ENCODE data around the gene SND1. TPM values are rescaled to one million over a fixed set of nuclear protein-coding genes. Genes with fewer than 3 reads are reported as not detected.
"Not testable (repeated sequence)": the region's sequence is repeated elsewhere in the genome, so short reads cannot be mapped to it uniquely, and the experiment has no call there.

SND1 gene
- total RNA-seq, 2 donors from 2014 or later = 91.0 to 111 TPM

DNA sequence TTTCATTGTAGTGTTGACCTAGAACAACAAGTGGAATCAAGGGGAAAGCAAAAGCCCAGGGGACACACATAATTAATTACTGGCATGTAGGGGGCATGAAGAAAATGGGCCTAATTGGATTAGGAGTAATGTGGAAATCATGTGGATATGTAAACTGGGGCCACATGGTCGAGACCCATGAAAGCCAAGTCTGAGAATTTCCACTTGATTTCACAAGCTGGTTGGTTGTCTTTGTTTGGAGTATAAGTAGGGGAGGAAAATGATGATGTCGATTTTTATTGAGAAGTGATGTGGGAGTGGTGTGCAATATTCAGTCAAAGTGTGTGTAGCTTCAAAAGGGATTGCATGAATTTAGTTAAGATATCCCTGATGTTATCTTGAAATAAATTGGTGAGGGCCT lies 247.4 kb downstream of the SND1 start:
- no peak overlapping the region for H3K4me3 ChIP-seq
- H3K27ac ChIP-seq = no peak overlapping the region
- TF ChIP-seq, protein P1, sequence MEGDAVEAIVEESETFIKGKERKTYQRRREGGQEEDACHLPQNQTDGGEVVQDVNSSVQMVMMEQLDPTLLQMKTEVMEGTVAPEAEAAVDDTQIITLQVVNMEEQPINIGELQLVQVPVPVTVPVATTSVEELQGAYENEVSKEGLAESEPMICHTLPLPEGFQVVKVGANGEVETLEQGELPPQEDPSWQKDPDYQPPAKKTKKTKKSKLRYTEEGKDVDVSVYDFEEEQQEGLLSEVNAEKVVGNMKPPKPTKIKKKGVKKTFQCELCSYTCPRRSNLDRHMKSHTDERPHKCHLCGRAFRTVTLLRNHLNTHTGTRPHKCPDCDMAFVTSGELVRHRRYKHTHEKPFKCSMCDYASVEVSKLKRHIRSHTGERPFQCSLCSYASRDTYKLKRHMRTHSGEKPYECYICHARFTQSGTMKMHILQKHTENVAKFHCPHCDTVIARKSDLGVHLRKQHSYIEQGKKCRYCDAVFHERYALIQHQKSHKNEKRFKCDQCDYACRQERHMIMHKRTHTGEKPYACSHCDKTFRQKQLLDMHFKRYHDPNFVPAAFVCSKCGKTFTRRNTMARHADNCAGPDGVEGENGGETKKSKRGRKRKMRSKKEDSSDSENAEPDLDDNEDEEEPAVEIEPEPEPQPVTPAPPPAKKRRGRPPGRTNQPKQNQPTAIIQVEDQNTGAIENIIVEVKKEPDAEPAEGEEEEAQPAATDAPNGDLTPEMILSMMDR (IDR thresholded peaks at IDR 0.05) = no peak
- DNase-seq (ENCODE audit: low spot score) (no peak), ATAC-seq (ENCODE audit: insufficient number of reproducible peaks, low FRiP score, low read depth) (no peak)
- peaks cover 4 to 19% of the 10 kb centered on the region in 2 donors for H3K4me1 ChIP-seq (ENCODE audit: control insufficient read depth in 1 of 2, low read depth in 2 of 2)
- no peaks in the 10 kb centered on the region for H3K36me3 ChIP-seq
- no peaks in the 10 kb centered on the region for H3K27me3 ChIP-seq (replicated peaks; ENCODE audit: insufficient read depth)
- no peaks in the 10 kb centered on the region for H3K9me3 ChIP-seq

DNA sequence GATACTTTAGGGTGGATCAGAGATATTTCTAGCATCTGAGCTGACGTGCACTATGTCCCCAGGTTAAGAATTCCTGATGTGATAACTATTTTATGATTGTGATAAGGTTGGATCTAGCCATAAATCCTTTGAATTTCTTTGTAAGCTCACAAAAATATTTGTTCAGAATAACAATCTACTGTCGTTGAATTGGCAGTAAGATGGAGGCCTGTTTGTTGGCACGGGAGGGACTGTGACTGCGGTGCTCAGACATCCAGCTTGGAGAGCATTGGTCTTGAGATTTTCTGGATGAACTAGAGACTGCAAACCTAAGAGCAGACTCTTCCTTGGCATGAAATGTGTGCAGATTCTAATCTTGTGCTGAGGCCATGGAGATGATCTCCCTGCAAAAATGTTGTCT lies 248.1 kb downstream of the SND1 start:
- ATAC-seq (ENCODE audit: insufficient number of reproducible peaks, low FRiP score, low read depth) = no peak

DNA sequence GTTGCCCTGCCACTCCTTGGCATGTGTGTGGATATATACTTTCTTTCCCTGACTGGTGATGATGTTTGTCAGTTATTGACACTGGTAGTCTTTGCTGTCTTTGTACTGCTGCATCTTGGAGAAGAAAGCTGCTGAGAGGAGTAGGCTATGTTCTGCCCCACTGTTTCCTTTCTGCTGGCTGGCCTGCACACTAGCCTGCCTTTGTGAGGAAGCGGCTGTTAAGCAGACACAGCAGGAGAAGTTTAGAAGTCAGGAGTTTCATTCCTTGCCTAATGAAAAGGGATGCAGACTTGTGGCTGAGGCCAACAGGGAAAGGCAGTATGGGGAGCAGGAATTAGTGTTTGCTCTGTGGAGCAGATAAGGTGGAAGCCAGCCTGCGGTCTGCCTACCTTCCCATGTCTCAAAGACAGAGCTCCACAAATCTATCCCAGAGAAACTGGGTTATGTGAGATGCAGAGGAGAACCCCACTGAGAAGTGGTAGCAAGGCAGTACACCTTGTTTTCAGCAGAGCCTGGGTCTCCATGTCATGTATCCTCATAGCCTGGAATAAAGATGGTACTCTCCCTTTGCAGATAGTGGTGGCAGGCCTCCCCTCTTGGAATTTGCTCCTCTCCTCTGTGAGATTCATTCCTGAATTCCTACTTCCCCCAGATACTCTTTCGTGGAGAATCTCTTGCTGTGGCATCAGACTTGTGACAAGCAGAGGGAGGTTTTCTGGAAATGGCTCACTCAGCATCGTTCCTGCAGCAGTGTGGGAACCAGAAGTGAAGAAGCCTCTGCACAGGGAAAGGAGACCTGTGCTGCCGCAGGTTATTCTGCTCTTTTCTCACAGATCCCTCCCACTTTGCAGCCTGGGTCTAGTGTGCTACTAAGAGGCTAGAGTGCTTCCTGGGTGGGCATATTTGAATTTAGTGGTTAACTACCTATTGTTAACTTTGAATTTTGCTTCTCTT lies 249.0 kb downstream of the SND1 start:
- Histone ChIP-seq H3K36me3 (peaks cover 3% of the 10 kb centered on the region), H3K27me3 (replicated peaks; ENCODE audit: insufficient read depth) (no peaks in the 10 kb centered on the region), H3K27ac (no peak overlapping the region), H3K4me3 (no peak overlapping the region), H3K4me1 (ENCODE audit: control insufficient read depth in 1 of 2, low read depth in 2 of 2) (peaks cover 4 to 19% of the 10 kb centered on the region in 2 donors), H3K9me3 (no peaks in the 10 kb centered on the region)
- TF ChIP-seq, protein P1 (IDR thresholded peaks at IDR 0.05) = no peak
- no peak for DNase-seq (ENCODE audit: low spot score)
- ATAC-seq (ENCODE audit: insufficient number of reproducible peaks, low FRiP score, low read depth) = no peak

More for the DNA sequence above, 248.1 kb downstream of the SND1 start:
- H3K36me3 ChIP-seq = no peaks in the 10 kb centered on the region
- peaks cover 4 to 19% of the 10 kb centered on the region in 2 donors for H3K4me1 ChIP-seq (ENCODE audit: control insufficient read depth in 1 of 2, low read depth in 2 of 2)
- TF ChIP-seq, protein P1 (IDR thresholded peaks at IDR 0.05) = no peak
- no peak overlapping the region for H3K27ac ChIP-seq
- no peaks in the 10 kb centered on the region for H3K27me3 ChIP-seq (replicated peaks; ENCODE audit: insufficient read depth)
- DNase-seq (ENCODE audit: low spot score) = no peak
- H3K4me3 ChIP-seq = no peak overlapping the region
- H3K9me3 ChIP-seq = no peaks in the 10 kb centered on the region

DNA sequence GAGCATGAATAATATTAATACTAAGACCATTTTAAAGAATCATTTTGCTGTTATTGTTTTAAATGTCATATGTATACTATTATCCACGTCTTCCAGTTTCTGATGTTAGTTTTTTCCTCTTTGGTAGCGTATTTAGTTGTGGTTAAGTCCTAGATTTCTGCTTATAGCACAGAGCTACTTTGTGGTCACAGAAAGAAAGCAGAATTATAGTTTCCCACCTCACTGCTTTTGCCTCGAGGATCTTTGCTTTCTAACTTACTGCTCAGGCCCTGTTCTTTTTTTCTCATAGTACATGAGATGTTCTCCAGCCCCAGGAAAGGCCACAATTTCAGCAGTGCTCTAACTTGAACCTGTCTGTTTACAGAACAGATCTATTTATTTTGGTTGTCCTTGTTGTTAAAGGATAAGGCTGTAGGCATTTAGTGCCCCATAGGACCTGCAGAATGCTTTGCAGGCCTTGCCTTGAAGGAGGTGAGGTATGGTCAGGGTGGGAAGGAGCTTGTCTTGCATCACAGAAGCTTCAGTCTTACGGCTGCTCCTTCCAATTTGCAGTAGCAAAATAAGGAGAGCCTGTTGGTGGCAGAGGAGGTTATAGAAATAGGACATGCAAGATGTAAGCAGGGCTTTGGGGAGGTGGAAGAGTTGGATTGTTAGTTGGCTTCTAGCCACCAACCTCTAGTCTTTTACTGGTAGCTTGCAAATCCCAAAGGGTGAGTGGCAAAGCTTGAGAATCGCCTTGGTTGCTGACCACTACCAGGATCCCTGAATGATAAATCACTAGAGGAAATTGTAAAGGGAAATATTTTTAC lies 250.1 kb downstream of the SND1 start:
- ATAC-seq (ENCODE audit: insufficient number of reproducible peaks, low FRiP score, low read depth) (no peak), DNase-seq (ENCODE audit: low spot score) (no peak)
- H3K36me3 ChIP-seq = peaks cover 4% of the 10 kb centered on the region
- H3K9me3 ChIP-seq = no peaks in the 10 kb centered on the region
- peaks cover under 1 to 10% of the 10 kb centered on the region in 2 donors for H3K4me1 ChIP-seq (ENCODE audit: control insufficient read depth in 1 of 2, low read depth in 2 of 2)
- H3K27me3 ChIP-seq (replicated peaks; ENCODE audit: insufficient read depth) = no peaks in the 10 kb centered on the region
- TF ChIP-seq, protein P1 (IDR thresholded peaks at IDR 0.05) = no peak
- no peak overlapping the region for H3K27ac ChIP-seq
- no peak overlapping the region for H3K4me3 ChIP-seq

DNA sequence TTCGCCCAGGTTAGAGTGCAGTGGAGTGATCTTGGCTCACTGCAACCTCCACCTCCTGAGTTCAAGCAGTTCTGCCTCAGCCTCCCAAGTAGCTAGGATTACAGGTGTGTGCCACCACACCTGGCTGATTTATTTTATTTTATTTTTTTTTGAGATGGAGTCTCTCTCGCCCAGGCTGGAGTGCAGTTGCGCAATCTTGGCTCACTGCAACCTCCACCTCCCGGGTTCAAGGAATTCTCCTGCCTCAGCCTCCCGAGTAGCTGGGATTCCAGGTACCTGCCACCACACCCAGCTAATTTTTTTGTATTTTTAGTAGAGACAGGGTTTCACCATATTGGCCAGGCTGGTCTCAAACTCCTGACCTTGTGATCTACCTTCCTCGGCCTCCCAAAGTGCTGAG lies 250.8 kb downstream of the SND1 start:
- H3K4me3 ChIP-seq; DNase-seq (ENCODE audit: low spot score); H3K27ac ChIP-seq; H3K4me1 ChIP-seq (ENCODE audit: control insufficient read depth in 1 of 2, low read depth in 2 of 2); H3K9me3 ChIP-seq; H3K27me3 ChIP-seq (replicated peaks; ENCODE audit: insufficient read depth); ATAC-seq (ENCODE audit: insufficient number of reproducible peaks, low FRiP score, low read depth); H3K36me3 ChIP-seq: not testable (repeated sequence)
